ENCODE measurements around the gene RPS3. TPM values are rescaled to one million over a fixed set of nuclear protein-coding genes. Genes with fewer than 3 reads are reported as not detected.

Gene RPS3
- total RNA-seq, 2 experiments from 2014 or later, result 4,423 to 4,525 TPM

DNA sequence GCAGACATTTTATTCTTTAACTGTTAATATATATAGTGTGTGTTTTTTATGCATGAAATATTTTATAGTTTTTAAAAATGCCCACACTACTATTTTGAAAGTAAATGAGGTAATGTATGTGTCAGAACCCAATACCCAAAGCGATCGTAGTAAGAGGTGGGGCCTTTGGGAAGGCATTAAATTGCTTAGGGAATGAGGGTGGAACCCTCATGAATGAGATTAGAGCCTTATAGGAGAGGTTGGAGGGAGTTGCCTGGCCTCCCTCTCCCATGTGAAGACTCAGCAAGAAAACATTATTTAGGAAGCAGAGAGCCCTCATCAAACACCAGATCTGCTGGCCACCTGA lies 22.6 kb downstream of the RPS3 start:
- no peak for DNase-seq
- H3K27ac Mint-ChIP-seq, result no peak overlapping the region
- no peaks in the 10 kb centered on the region for H3K27me3 Mint-ChIP-seq
- intact Hi-C loops (cut with micrococcal nuclease), result no loop called here
- ChIA-PET CTCF (interaction anchor here (1.1 to 1.4 kb wide), 2 partner anchors 14 to 111 kb away, joined by 3 to 4 read pairs; no protein-coding TSS in a partner anchor), POLR2A (no interaction called here)
- peaks cover 3% of the 10 kb centered on the region for H3K4me1 Mint-ChIP-seq (ENCODE audit: low read depth)
- peaks cover 1% of the 10 kb centered on the region for H3K36me3 Mint-ChIP-seq
- no peak overlapping the region for H3K4me3 Mint-ChIP-seq
- no peaks in the 10 kb centered on the region for H3K9me3 Mint-ChIP-seq

DNA sequence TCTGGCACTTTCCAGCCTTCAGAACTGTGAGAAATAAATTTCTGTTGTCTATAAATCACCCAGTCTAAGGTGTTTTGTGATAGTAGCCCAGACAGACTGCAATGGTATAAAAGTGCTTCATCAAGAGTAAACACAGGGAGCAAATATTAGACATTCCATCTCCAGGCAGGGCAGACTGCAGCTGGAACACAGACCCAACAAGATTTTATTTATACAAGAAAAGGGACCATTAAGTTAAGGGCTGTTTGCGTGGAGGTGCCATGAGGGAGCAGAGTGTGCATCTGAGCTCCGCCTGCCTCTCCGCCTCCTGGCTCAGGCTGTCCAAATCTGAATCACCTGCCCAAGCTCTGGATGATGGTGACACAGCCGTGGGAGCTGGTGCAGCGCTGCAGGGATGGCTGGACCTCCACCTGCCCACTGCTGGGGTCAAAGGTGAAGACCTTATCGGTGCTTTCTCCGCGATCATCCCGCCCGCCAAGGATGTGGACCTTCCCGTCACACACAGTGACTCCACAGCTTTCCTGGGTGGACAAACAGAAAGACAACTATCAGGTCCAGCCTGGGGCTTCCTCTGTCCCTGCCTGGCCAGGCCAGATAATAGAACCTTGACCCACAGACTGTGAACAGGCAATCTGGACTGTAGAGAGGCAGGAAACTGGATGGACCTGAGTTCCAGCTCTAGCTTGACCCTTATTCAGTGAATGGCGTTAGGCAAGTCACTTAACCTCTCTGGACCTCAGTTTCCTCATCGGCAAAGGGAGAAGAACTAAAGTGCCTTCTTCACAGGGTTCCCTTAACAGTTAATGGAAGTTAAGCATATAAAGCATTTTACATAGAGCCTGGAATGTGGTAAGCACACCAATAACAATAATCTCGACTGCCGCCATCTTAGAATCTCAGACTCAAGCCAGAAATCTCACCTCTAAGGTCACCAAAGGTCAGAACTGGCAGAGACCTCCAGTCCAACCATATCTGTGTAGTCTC lies 23.2 kb downstream of the RPS3 start:
- H3K36me3 Mint-ChIP-seq, result no peaks in the 10 kb centered on the region
- ChIA-PET POLR2A (no interaction called here), CTCF (interaction anchor here (0.8 to 1.4 kb wide), 2 partner anchors 15 to 110 kb away, joined by 4 read pairs; no protein-coding TSS in a partner anchor)
- H3K27ac Mint-ChIP-seq, result no peak overlapping the region
- peaks cover 3% of the 10 kb centered on the region for H3K4me1 Mint-ChIP-seq (ENCODE audit: low read depth)
- no peaks in the 10 kb centered on the region for H3K27me3 Mint-ChIP-seq
- DNase-seq, result no peak
- intact Hi-C loops (cut with micrococcal nuclease), result no loop called here
- H3K9me3 Mint-ChIP-seq, result no peaks in the 10 kb centered on the region
- no peak overlapping the region for H3K4me3 Mint-ChIP-seq

DNA sequence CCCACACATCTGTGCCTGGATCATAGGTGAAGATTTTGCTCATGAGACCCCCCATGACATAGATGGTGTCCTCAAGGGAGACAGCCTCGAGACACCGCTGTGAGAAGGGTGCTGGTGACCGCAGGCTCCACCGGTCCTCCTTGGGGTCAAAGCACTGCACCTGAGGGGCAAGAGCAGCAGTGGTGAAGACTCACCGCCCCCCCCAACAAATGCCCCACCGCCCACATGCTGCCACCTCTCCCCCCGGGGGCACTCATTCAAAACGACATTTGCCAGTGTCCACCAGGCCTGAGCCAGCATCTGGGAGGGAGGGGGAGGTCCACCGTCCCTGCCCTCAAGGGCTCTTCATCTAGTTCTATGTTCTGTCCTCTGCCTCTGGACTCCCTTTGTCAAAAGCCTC lies 24.4 kb downstream of the RPS3 start:
- H3K4me1 Mint-ChIP-seq (ENCODE audit: low read depth), result peaks cover 3% of the 10 kb centered on the region
- no peak overlapping the region for H3K27ac Mint-ChIP-seq
- POLR2A ChIA-PET, result interaction anchor here (1.4 kb wide), 1 partner anchor 23 kb away, joined by 5 read pairs; no protein-coding TSS in a partner anchor
- intact Hi-C loops (cut with micrococcal nuclease), result no loop called here
- no peaks in the 10 kb centered on the region for H3K9me3 Mint-ChIP-seq
- DNase-seq, result no peak
- CTCF ChIA-PET, result no interaction called here
- H3K4me3 Mint-ChIP-seq, result no peak overlapping the region
- peaks cover 1% of the 10 kb centered on the region for H3K27me3 Mint-ChIP-seq
- H3K36me3 Mint-ChIP-seq, result no peaks in the 10 kb centered on the region

DNA sequence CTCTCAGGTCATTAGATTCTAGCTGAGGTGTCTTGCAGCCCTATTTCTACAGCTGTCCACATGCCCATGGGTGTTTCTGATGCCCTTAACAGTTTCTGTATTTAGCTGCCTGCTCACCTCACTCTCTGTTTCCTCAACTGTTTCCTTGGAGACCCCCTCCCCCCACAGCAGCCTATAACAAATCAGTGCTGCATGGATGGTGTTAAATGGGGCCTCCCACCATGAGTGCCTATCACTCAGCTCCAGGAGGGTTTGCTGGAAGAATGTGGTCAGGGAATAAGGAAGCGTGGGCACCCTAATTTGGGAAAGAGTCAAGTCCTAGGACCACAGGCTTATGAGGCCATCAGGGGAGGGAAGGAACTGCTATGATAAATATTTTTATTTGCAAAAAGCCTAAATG lies 25.1 kb downstream of the RPS3 start:
- ChIA-PET POLR2A (interaction anchor here (1.4 kb wide), 1 partner anchor 24 kb away, joined by 5 read pairs; no protein-coding TSS in a partner anchor), CTCF (interaction anchor here (0.9 kb wide), 1 partner anchor 39 kb away, joined by 3 read pairs; no protein-coding TSS in a partner anchor)
- DNase-seq, result no peak
- Mint-ChIP-seq H3K27ac (no peak overlapping the region), H3K36me3 (peaks cover 3% of the 10 kb centered on the region), H3K27me3 (peaks cover 8% of the 10 kb centered on the region), H3K4me1 (ENCODE audit: low read depth) (peaks cover 6% of the 10 kb centered on the region), H3K4me3 (no peak overlapping the region), H3K9me3 (peaks cover 6% of the 10 kb centered on the region)
- intact Hi-C loops (cut with micrococcal nuclease), result no loop called here

DNA sequence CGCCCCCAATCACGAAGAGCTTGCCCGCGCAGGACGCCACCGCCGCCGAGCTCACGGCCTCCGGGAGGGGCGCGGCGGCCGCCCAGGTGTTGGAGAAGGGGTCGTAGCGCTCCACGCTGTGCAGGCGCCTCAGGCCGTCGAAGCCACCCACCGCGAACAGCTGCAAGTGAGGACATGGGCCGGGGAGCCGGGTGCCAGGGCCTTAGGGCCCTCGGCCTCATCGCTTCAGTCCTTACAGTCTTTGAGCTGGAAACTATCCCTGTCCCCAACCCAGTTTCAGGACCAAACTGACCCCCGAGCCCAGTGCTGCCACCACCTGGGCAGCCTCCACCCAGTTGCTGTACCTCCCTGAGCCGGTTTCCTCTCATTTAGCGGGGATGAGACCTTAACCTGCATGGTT lies 26.1 kb downstream of the RPS3 start:
- ChIA-PET POLR2A (no interaction called here), CTCF (interaction anchor here (1.8 kb wide), 1 partner anchor 18 kb away, joined by 6 read pairs; no protein-coding TSS in a partner anchor)
- Mint-ChIP-seq H3K27ac (no peak overlapping the region), H3K4me1 (ENCODE audit: low read depth) (peaks cover 7% of the 10 kb centered on the region), H3K4me3 (no peak overlapping the region), H3K9me3 (peaks cover 7% of the 10 kb centered on the region), H3K27me3 (peaks cover 9% of the 10 kb centered on the region), H3K36me3 (peaks cover 4% of the 10 kb centered on the region)
- intact Hi-C loops (cut with micrococcal nuclease), result no loop called here
- DNase-seq, result no peak

DNA sequence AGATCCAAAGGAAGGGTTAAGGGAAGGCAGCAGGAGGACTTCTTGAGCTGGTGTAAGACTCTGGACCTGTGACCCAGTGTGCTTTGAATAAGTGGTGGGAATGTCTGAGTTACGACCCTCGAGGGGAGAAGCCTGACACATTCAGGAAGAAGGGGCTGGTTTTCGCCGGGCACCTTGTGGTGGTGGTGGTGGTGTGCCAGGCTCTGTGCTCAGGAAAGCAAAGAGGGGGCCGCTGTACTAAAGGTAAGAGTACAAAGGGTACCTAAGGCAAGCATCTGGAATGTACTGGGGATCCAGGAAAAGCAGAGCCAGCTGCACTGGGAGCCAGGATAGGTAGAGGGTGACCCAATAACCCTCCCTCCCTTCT lies 27.4 kb downstream of the RPS3 start:
- Mint-ChIP-seq H3K36me3 (peaks cover 4% of the 10 kb centered on the region), H3K4me1 (ENCODE audit: low read depth) (peaks cover 14% of the 10 kb centered on the region), H3K4me3 (no peak overlapping the region), H3K27me3 (peaks cover 22% of the 10 kb centered on the region), H3K27ac (no peak overlapping the region), H3K9me3 (peaks cover 7% of the 10 kb centered on the region)
- no peak for DNase-seq
- intact Hi-C loops (cut with micrococcal nuclease), result no loop called here
- CTCF ChIA-PET, result interaction anchor here (0.8 to 1.2 kb wide), 2 partner anchors 18 to 19 kb away, joined by 3 to 5 read pairs; no protein-coding TSS in a partner anchor
- POLR2A ChIA-PET, result no interaction called here

DNA sequence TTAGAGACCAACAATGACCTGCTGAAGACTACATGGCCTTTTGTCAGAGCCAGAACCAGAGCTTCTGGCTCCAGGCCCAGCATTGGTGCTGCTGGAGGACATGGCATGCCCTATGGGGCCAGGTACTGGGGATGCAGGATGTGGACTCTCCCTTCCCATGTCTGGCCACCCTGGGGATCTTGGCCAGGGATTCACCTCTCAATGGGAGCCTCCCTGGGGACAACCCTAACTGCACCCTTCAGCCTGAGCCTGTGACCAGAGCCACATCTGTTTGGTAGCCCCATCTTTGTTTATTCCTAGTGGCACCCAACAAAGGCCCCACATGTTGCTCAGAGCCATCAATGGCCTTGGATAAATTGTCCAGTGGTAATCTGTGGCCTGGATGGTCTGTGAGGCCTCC lies 27.9 kb downstream of the RPS3 start:
- Mint-ChIP-seq H3K4me3 (no peak overlapping the region), H3K4me1 (ENCODE audit: low read depth) (peaks cover 14% of the 10 kb centered on the region), H3K9me3 (peaks cover 7% of the 10 kb centered on the region), H3K36me3 (peaks cover 4% of the 10 kb centered on the region), H3K27me3 (peaks cover 26% of the 10 kb centered on the region), H3K27ac (no peak overlapping the region)
- DNase-seq, result no peak
- POLR2A ChIA-PET, result no interaction called here
- CTCF ChIA-PET, result interaction anchor here (1.2 kb wide), 1 partner anchor 17 kb away, joined by 5 read pairs; no protein-coding TSS in a partner anchor
- intact Hi-C loops (cut with micrococcal nuclease), result no loop called here

DNA sequence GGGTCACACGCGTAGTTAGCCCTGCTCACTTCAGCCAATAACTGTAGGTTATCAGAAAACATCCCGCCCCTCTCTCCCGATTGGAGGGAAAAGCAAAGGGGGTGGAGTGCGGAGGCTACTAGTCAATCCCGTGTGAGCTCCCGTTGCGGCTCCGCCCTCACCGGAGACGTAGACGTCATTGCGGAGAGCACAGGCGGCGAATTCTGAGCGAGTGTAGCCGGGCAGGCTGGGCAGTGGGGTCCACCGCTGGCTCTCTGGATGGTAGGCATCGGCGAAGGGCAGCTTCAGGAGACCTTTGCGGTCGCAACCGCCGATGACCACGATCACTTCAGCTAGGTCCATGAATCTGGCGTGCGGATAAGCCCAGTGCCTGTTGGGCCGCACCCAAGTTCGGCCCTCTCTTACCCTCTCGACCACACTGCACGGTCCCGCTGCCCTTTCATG lies 29.0 kb downstream of the RPS3 start:
- Mint-ChIP-seq H3K9me3 (peaks cover 7% of the 10 kb centered on the region), H3K4me3 (no peak overlapping the region), H3K4me1 (ENCODE audit: low read depth) (peaks cover 15% of the 10 kb centered on the region), H3K27ac (no peak overlapping the region), H3K36me3 (peaks cover 4% of the 10 kb centered on the region), H3K27me3 (peaks cover 34% of the 10 kb centered on the region)
- ChIA-PET CTCF (interaction anchor here (0.9 to 1.1 kb wide), 4 partner anchors 16 to 149 kb away, joined by 3 to 4 read pairs (median 3); no protein-coding TSS in a partner anchor), POLR2A (no interaction called here)
- peak; percentile 81 for DNase-seq
- intact Hi-C loops (cut with micrococcal nuclease), result no loop called here

DNA sequence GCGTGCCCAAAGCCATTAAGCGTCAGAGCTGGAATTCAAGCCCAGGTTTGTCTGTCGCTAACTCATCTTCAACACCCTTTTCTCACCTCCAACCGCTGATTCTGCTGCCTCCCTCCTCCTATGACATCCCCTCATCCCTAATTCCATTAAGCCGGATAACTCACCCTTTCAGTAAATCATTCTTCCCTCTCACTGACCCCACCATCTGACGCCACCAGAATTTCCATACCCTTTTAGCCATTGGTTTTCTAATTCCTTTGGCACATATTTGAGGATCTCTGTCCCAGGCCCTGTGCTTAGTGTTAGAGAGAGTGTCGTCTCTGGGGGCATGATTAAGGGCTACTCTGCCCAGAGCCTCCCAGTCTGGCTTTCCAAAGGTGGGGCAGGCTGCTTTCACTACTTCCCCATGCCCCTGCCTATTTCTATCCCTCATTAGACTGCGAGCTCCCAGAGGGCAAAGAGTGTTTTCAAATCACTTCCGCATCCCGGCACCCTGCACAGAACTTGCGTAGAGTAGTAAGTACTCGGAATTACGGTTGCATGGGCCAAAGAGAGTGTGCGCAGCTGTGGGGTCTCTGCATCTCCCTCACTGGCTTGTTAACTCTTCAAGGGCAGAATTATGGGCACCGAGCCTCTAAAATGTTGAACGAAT lies 29.8 kb downstream of the RPS3 start:
- Mint-ChIP-seq H3K4me3 (peak overlapping the region; percentile 34), H3K4me1 (ENCODE audit: low read depth) (peaks cover 15% of the 10 kb centered on the region), H3K9me3 (peaks cover 7% of the 10 kb centered on the region), H3K27ac (no peak overlapping the region), H3K27me3 (peaks cover 36% of the 10 kb centered on the region), H3K36me3 (peaks cover 4% of the 10 kb centered on the region)
- no peak for DNase-seq
- ChIA-PET CTCF (interaction anchor here (1.0 to 1.6 kb wide), 7 partner anchors 13 to 150 kb away, joined by 3 to 5 read pairs (median 3); no protein-coding TSS in a partner anchor), POLR2A (interaction anchor here (1.5 kb wide), 1 partner anchor 29 kb away, joined by 4 read pairs; no protein-coding TSS in a partner anchor)
- intact Hi-C loops (cut with micrococcal nuclease), result no loop called here

DNA sequence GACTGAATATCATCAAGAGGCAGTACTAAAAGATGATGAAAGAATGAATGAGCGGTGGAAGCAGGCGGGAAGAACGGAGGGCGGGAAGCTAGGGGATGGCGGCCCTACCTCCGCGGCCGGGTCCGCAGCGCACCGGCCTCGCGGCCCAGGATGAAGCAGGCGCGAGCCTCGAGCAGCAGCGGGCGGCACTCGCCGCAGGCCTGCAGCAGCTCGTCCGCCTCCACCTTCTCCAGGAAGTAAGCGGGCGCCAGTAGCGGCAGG lies 30.3 kb downstream of the RPS3 start:
- peaks cover 4% of the 10 kb centered on the region for H3K36me3 Mint-ChIP-seq
- H3K4me3 Mint-ChIP-seq, result peak overlapping the region; percentile 34
- ChIA-PET POLR2A (interaction anchor here (1.5 kb wide), 1 partner anchor 29 kb away, joined by 4 read pairs; no protein-coding TSS in a partner anchor), CTCF (interaction anchor here (1.0 to 1.6 kb wide), 6 partner anchors 13 to 58 kb away, joined by 3 to 6 read pairs (median 4); no protein-coding TSS in a partner anchor)
- intact Hi-C loops (cut with micrococcal nuclease), result no loop called here
- H3K4me1 Mint-ChIP-seq (ENCODE audit: low read depth), result peaks cover 15% of the 10 kb centered on the region
- DNase-seq, result no peak
- peaks cover 7% of the 10 kb centered on the region for H3K9me3 Mint-ChIP-seq
- H3K27me3 Mint-ChIP-seq, result peaks cover 36% of the 10 kb centered on the region
- H3K27ac Mint-ChIP-seq, result no peak overlapping the region

DNA sequence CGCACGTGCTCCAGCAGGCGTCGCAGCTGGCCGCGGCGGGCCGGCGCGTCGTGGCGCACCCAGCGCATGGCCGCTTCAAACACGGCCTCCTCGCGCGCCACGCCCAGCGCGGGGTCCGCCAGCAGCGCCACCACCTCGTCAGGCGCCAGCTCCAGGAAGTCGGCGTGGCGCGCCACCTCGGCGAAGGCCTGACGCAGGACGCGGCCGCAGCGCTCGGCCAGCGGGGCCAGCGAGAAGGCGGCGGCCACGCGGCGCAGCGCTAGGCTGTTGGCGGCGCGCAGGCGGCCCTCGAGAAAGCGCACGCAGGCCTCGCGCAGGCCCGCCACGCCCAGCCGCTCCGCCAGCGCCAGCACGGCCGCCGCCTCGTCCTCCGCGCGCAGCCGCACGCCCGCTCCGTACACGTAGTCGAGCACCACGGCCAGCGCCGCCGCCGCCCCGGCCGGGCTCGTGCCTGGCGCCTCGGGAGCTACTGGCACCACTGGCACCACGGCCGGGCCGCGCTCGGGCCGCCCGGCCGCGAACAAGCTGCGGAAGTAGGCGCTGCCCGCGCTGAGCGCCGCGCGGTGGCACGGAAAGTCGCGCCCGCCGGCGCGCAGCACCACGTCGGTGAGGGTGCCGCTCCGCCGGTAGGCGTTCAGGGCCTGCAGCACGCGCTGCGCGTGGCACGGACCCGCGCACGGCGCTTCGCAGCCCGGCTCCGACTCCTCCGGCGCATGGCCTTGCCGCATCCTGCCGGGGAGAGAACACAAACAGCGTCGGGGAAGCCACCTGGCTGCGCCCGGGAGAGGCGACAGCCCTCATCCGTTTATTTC lies 30.8 kb downstream of the RPS3 start:
- Mint-ChIP-seq H3K27me3 (peaks cover 36% of the 10 kb centered on the region), H3K27ac (no peak overlapping the region), H3K4me3 (peak overlapping the region; percentile 52), H3K9me3 (peaks cover 7% of the 10 kb centered on the region), H3K36me3 (peaks cover 4% of the 10 kb centered on the region), H3K4me1 (ENCODE audit: low read depth) (peaks cover 15% of the 10 kb centered on the region)
- intact Hi-C loops (cut with micrococcal nuclease), result loop anchor here (2.0 kb wide), 1 partner anchor 29 kb away; no protein-coding TSS in a partner anchor
- POLR2A ChIA-PET, result interaction anchor here (1.5 kb wide), 1 partner anchor 30 kb away, joined by 4 read pairs; no protein-coding TSS in a partner anchor
- peak; percentile 64 for DNase-seq
- CTCF ChIA-PET, result interaction anchor here (1.0 to 1.6 kb wide), 6 partner anchors 14 to 57 kb away, joined by 3 to 6 read pairs (median 4); no protein-coding TSS in a partner anchor

Data from activated CD4-positive, alpha-beta memory T cell treated with anti-CD3 and anti-CD28 coated beads for 36 hours (primary cell).